DMS 273 (cell line): ENCODE measurements around the gene UHRF2.
"Not testable (repeated sequence)": the region's sequence is repeated elsewhere in the genome, so short reads cannot be mapped to it uniquely, and the experiment has no call there.

Experiments used
- DNase-seq: peaks from one replicate; lab custom pipeline; 2025; ENCODE audit not compliant: unreplicated experiment; lab: John Stamatoyannopoulos, UW

The UHRF2 gene

GRCh38 chr9:6479959-6480358 lies 67.0 kb downstream of the UHRF2 start:
- DNase-seq = no peak

- no peak for DNase-seq
These were observed 71.2 kb downstream of the UHRF2 start for GRCh38 chr9:6484210-6484609.

DNA sequence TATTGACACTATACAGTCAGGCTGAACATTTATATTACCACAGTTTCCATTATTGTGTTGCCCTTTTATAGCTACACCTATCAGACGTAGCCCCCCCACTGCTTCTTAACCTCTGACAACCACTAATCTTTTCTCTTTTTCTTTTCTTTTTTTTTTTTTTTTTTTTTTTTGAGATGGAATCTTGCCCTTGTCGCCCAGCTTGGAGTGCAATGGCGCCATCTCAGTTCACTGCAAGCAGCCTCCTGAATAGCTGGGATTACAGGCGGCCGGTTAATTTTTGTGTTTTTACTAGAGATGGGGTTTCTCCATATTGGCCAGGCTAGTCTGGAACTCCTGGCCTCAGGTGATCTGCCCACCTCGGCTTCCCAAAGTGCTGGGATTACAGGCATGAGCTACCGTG lies 75.4 kb downstream of the UHRF2 start:
- DNase-seq = no peak

DNA sequence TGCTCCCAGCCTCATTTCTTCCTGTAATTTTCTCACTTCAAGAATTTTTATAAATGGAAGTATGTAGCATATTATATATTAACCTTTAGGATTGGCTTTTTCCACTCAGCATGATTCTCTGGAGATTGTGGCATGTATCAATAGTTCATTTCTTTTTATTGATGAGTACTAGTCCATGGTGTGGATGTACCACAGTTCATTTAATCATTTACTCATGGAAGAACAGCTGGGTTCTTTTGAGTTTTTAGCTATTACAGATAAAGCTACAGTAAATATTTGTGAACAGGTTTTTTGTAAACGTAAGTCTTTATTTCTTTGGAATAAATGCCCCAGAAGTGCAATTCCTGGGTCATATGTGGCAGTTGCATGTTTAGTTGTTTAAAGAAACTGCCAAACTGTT lies 76.1 kb downstream of the UHRF2 start:
- no peak for DNase-seq

GRCh38 chr9:6490863-6491262 lies 77.9 kb downstream of the UHRF2 start:
- DNase-seq = no peak

GRCh38 chr9:6495466-6495865 lies 82.5 kb downstream of the UHRF2 start:
- DNase-seq = no peak

DNA sequence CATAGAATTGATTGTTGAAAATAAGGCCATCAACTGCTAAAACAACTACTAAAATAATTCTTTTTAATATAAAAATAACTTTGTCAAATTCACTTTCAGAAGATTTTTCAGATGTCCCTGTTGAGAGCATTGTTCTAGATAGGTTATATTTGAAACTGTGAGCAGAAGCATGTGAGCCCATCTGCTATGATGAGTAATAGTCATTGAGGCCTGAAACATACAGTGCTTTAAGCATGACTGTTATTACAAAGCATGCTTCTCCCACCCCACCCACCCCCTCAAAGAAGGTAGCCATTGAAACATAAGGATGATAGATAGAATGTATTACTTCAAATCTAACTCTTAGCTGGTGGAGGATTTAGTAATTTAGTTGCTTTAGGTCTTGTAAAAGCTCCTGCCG lies 86.0 kb downstream of the UHRF2 start:
- DNase-seq = no peak

GRCh38 chr9:6501526-6502210 lies 88.7 kb downstream of the UHRF2 start:
- no peak for DNase-seq

DNA sequence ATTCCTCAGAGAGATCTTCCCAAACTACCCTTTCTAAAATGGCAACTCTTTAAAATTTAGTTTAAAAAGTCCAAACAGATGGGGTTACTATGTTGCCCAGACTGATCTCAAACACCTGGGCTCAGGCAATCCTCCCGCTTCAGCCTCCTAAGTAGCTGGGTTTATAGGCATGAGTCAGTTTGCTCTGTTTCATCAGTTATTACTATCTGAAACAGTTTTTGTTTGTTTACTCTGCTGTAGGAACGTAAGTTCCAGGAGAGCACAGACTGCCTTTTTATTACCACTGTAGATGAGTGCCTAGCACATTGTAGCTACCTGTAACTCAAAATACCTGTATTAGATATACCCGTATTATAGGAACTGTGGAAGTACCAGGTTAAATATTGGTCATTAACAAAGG lies 89.4 kb downstream of the UHRF2 start:
- DNase-seq = no peak

DNA sequence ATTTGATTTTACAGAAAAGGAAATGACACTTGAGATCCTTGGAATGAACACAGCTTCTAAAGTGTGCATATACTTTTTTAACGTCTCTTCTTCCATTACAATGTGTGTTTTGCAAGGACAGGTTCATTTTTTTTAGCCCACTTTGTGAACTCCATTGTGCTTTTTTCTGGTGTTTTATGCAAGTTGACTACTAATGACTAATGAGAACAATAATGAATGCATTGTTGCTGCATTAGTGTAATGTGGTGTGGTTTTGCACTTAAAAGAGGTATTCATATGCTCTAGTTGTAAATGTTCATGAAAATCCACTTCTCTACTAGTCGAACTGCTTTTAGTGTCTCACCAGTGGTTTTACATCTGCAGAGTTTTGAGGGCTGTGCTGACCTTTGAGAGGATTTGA lies 93.6 kb downstream of the UHRF2 start:
- DNase-seq = no peak

DNA sequence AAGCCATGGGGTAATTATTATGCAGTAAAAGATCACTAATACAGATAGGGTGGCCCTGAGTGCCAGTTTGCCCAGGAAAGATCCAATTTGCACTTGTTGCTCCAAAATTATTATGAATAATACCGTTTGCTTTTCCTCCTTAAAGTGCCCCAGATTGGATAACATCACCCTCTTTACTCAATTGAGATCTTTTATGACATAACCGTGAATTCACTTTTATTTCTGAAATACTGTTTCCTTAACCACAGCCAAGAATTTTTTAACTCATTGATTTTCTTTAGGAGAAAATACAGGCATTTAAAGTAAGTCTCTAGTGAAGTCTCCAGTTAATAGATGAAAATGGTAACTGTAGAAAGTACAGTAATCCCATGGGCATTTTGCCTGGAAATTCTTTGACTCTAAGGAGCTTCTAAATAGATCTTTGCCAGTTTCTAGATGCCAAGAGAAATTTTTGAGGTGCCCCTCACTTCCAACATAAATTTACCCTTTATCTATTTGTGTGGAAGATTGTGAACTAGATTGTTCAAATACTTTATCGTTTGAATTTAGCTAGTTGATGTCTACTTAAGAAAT lies 99.2 kb downstream of the UHRF2 start:
- DNase-seq = no peak

DNA sequence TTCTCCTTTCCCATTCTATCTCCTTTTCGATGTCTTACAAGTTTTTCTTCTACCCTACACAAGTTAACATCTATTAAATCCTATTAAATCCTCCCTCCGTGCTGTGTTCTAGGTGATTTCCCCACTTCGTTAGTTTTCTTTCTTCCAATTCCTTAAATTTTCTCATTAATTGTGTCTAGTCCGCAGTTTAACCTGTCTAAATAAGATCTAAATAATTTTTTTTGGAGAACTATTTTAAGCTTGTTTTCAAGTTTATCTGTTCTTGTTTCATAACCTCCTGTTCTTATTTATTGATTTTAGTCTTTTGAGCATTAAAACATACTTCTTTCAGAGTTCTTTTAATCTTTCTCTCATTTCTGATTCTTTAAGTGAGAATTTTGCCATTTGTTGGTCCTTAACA lies 109.3 kb downstream of the UHRF2 start:
- no peak for DNase-seq

- no peak for DNase-seq
These were observed 112.5 kb downstream of the UHRF2 start for GRCh38 chr9:6525326-6526045.

GRCh38 chr9:6535594-6535993 lies 122.6 kb downstream of the UHRF2 start:
- no peak for DNase-seq

GRCh38 chr9:6538666-6539071 lies 125.7 kb downstream of the UHRF2 start:
- DNase-seq = no peak

DNA sequence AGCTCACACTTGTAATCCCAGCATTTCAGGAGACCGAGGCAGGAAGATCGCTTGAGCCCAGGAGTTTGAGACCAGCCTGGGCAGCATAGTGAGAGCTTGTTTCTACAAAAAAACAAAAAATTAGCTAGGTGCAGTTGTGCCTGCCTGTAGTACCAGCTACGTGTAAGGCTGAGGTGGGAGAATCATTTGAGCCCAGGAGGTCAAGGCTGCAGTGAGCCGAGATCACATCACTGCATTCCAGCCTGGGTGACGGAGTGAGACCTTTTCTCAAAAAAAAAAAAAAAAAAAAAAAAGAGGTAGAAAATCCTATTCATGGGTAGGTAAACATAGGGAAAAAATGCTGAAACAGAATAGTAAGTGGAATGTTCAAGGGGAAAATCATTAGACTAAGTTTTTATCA lies 129.6 kb downstream of the UHRF2 start:
- not testable (repeated sequence) for DNase-seq

DNA sequence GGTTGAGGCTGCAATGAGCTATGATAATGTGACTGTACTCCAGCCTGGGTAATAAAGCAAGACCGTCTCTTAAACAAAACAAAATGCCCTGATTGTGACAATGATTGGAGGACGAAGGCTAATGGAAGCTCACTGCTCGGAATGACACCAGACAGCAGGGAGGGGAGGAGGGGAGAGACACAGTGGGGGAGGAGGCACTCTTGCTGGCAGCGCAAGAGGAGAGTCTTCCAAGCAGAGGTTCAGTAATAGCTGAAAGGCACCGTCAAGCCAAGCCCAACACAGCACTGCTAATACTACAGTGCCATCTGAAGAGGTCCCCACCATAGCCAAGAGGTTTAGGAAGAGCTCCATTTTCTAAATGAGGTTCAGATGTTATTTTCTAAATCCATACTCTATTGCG lies 130.2 kb downstream of the UHRF2 start:
- no peak for DNase-seq

DNA sequence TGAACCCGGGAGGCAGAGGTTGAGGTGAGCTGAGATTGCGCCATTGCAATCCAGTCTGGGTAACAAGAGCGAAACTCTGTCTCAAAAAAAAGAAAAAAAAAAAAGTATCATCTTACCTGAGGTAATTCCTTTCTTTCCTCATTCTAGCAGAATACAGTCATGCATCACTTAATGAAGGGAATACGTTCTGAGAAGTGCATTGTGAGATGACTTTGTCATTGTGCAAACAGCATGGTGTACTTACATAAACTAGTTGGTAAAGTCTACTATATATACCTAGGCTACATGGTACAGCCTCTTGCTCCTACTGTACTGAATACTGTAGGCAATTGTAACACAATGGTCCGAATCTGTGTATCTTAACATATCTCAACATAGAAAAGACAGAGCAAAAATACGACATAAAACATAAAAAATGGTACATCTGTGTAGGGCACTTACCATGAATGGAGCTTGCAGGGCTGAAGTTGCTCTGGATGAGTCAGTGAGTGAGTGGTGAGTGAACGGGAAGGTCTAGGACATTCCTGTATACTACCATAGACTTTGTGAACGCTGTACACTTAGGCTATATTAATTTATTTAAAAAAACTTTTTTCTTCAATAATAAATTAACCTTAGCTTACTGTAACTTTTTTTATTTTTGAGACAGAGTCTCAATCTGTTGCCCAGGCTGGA lies 132.2 kb downstream of the UHRF2 start:
- no peak for DNase-seq

DNA sequence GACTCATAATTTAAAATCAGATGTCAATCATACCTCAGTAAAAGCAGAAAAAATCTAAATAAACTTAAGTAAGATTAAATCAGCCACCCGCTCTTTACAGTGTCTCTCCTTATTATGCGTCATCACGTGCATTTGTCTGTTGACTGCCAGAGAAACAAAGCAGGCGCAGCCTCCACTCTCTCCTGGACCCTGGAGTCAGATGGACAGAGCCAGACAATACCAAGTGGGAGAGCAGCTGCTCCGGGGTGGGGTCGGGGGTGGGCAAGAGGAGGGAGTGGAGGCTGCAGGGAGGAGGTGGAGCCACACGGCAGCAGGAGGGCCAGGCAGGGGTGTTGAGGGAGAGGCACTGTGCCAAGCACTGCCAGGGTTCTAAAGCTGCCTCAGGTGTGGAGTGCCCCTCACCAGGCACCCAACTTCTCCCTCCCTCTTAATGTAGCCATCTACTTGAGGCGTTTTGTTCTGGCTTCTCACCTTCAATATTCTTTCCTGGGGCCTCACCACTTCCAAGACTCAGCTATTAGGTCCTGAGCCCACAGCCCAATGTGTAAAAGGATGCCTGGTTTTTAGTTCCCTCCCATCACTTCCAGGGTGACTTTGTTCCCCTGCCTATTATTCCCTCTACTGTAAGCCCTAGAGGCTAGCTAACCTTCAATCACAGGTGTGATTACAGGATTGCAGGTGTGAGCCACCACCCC lies 136.3 kb downstream of the UHRF2 start:
- DNase-seq = peak; percentile 20

DNA sequence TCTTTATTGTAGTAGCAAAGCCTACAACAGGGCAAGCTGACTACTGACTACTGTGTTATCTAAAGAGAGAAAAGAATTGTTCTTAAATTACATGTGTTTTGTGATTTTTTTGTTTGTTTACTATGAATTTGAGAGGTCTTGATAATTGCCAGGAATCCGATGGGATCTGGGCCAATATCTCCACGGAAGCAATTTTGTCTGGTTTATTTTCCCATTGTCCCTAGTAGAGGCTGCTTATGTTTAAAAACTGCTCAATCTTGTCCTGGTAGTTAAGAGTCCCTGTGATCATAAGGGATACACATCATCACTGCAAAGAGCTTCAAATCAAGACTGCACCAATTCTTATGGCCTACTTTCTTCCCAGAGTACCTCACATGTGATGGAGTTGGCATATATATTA lies 138.1 kb downstream of the UHRF2 start:
- DNase-seq = no peak

GRCh38 chr9:6552033-6552432 lies 139.0 kb downstream of the UHRF2 start:
- DNase-seq = peak; percentile 92
